Stimulated activated CD4-positive, alpha-beta T cell treated with anti-CD3 and anti-CD28 coated beads, Interleukin-15, amount 100 ng/mL, for 48 hours (primary cell): ENCODE results near the gene ISL2.
"Not testable (repeated sequence)": the region's sequence is repeated elsewhere in the genome, so short reads cannot be mapped to it uniquely, and the experiment has no call there.

ENCODE experiments used
- DNase-seq, 2 donors: peaks; one replicate each; pipeline ENCODE4 v3.0.0-alpha.2; 2020; ENCODE audit warnings: low read depth in 2 of 2

Gene ISL2

DNA sequence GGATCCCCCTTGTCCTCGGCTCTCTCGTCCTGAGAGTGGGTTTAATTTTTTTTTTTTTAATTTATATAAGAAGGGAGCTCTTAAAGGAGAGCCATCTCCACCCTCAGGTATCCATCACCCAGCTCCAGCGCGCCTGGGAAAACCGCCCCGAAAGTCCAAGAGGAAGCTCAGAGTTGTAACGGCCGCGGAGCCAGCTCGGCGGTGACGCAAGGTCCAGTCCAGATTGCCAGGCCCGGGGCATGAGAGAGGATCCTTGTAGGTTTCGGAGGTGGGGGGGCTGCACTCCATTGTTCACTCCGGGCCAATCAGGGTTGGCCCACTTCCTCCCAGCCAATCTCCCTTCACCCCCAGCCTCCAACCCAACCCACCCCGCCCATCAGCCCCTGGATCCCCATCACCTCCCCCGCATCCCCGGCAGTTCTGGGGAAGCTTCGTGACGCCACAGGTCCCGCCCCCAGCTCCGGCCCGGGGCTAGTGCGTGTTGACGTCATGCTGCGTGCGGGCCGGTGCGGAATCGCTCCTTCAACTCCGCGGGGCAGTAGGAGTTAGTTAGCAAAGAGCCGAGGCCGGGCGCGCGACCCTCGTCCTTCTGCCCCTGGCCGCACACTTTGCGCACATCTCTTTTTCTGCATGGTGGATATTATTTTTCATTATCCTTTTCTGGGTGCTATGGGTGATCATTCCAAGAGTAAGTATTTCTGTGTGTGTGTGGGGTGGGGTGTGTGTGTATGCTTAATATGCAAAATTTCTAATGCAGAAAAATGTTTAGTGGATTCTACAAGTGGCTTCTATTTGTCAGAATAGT, at the start of gene ISL2:
Gene ISL2 (plus strand): TSS at position 520 of the 805 bp plus-strand sequence. CDS start 111 bp downstream, at position 631.
- DNase-seq, result peak; percentile 62 to 70

- DNase-seq, result no peak
These were observed 47.0 kb upstream of the ISL2 start for GRCh38 chr15:76289582-76289981.

GRCh38 chr15:76293361-76293760, 43.2 kb upstream of the ISL2 start:
- no peak for DNase-seq

GRCh38 chr15:76294463-76294862, 42.1 kb upstream of the ISL2 start:
- DNase-seq, result not testable (repeated sequence)

GRCh38 chr15:76296849-76297248, 39.7 kb upstream of the ISL2 start:
- DNase-seq, result no peak

- DNase-seq, result not testable (repeated sequence)
These were observed 38.6 kb upstream of the ISL2 start for GRCh38 chr15:76297951-76298350.

DNA sequence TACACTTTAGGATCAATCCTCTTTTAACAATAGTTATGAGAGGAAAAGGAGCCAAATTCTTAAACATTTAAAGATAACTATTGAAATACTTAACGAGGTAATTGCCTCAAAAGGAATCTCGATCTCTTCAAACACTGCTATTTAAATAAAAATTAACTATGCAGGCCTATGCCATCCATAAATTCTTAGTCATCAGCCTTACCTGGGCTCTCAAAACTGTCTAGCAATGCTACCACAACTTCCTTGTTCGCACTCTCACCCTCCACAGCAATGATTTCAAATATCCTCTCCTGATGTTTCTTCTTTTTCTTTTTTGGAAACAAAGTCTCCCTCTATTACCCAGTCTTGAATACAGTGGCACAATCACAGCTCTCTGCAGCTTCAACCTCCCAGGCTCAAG, 37.6 kb upstream of the ISL2 start:
- no peak for DNase-seq

DNA sequence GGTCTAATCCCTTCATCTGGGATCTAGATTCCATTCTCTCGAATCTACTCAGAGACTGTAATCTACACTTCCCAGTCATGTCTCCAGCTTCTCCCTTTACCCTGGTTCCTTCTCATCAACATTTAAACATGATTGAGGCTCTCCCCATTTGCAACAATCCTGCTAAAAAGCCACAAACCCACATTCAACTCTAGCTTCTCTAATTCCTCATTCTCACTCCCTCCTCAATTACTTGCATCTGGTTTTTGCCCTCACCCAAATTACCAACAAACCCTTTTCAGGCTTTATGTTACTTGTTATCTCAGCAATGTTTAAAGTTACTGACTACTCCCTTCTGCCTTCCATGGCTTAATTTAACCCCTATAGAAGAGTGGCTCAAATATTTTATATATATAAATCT, 36.8 kb upstream of the ISL2 start:
- no peak for DNase-seq

DNA sequence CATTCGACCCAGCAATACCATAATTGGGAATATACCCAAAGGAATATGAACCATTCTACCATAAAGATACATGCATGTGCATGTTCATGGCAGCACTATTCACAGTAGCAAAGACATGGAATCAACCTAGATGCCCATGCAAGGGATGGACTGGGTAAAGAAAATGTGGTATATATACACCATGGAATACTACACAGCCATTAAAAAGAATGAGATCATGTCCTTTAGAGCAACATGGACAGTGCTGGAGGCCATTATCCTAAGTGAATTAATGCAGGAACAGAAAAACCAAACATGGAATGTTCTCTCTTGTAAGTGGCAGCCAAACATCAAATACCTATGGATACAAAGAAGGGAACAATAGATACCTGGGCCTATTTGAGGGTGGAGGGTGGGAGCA, 32.7 kb upstream of the ISL2 start:
- no peak for DNase-seq

DNA sequence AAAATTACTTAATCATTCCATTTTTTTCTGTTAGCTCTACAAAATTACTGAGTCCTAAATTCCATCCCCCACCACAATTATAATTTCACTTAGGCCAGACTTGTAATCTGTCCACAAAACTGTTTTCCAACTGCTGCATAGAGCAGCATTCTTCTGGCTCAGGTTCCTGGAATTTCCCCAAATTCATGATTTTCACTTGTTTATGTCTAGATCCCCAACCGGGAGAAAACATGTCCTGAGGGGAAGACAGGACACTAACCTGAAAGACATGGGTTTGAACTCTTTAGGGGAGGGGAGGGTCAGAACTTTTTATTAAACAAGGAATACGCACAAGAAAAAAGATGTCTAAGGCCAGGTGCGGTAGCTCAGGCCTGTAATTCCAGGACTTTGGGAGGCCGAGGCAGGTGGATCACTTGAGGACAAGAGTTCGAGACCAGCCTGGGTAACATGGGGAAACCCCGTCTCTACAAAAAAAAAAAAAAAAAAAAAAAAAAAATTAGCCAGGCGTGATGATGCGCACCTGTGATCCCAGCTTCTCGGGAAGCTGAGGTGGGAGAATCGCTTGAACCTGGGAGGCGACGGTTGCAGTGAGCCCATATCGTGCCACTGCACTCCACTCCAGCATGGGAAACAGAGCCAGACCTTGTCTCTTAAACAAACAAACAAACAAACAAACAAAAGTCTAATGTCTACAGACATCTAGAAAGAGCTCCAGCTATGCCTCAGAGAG, 26.8 kb upstream of the ISL2 start:
- no peak for DNase-seq

GRCh38 chr15:76310475-76311099, 26.0 kb upstream of the ISL2 start:
- no peak for DNase-seq

DNA sequence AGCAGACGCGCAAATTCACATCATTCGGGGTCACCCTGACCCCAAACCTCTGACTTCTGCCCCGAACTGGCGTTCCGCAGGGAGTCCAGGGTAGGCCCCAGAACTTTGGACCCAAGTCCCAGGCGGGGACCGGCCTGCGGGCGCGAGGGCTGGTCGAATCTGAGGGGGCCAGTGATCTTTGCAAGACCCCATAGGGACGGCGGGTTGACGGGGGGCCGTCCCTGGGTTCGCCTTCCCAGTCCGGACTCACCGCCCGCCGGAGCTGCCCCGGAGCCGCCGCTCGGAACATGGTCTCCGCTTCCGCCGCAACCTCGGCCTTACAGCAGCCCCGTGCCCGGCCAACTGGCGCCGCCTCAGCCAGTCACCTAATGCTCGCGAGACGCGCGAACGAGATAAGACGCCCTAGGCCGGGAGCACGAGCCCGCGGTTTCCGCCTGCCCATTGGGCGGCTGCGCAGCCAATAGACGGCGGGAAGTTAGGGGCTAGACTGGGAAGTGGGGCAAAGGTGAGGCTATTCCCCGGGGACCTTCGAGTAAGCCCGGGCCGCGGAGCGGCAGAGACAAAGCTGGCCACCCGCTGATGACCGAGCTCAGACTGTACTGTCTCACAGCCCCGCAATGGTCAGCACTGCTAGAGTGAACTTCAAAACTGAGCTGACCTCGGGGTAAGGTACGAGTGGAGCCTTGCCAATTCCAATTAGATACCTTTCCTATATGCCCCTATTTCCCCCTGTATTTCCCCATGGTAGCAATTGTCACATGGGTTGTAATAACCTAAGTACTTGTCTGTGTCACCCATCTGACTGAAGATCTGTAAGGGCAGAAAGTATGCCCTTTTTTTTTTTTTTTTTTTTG, 25.2 kb upstream of the ISL2 start, which contains the start of gene ETFA:
Gene ETFA (minus strand): TSS at position 370 of the 854 bp plus-strand sequence. CDS start 81 bp downstream, at position 289.
- peak; percentile 90 to 93 for DNase-seq

- no peak for DNase-seq
These were observed 23.9 kb upstream of the ISL2 start for GRCh38 chr15:76312540-76313174.

DNA sequence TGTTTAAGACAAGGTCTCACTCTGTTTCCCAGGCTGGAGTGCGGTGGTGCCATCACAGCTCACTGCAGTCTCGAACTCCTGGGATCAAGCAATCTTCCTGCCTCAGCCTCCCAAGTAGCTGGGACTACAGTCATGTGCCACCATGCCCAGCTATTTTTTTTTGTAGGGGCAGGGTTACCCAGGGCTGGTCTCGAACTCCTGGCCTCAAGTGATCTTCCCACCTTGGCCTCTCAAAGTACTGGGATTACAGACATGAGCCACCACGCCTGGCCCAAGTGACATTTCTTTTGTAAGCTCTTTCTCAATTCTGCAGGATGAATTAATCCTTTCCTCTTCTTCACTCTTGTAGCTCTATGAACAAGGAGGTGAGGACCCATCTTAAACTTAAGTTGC, 23.4 kb upstream of the ISL2 start:
- DNase-seq, result not testable (repeated sequence)

GRCh38 chr15:76313731-76314130, 22.8 kb upstream of the ISL2 start:
- DNase-seq, result no peak

- no peak for DNase-seq
These were observed 16.6 kb upstream of the ISL2 start for GRCh38 chr15:76320012-76320411.

DNA sequence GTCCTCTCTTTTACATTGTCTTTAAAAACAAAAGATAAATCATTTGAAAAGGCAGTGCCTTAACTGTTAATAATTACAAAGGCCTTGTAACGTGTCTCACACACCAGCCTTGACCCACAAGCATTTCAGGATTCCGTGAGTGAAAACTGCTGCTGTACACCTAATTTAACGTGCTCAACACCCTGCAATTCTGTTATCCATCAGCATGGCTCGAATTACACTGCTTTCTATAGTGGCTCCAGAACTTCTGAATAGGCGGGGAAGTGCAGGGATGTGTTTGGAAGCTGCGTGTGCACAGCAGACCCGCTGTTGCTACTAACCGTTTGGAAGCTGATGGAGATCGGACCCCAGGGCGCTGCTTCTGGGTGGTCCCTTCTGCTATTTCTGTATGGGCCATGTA, 15.4 kb upstream of the ISL2 start:
- no peak for DNase-seq

DNA sequence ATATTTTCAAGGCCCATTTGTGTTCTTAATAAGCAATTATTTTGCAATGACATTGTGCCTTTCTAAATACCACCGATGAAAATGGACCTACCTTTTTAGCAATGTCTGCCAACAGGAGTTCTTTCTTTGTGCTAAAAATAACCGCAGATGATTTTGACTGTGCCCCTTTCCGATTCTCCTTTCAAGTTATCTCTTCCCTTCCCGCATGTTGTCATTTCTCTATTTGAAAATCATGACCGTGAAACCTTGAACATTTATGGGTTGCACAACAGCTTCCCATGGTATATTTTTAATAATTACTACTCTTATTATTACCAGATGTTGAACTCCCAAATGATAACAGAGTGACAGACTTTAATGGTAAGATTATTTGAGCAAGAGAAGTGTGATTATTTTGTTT, 15.0 kb upstream of the ISL2 start:
- no peak for DNase-seq

GRCh38 chr15:76324066-76324465, 12.5 kb upstream of the ISL2 start:
- no peak for DNase-seq

DNA sequence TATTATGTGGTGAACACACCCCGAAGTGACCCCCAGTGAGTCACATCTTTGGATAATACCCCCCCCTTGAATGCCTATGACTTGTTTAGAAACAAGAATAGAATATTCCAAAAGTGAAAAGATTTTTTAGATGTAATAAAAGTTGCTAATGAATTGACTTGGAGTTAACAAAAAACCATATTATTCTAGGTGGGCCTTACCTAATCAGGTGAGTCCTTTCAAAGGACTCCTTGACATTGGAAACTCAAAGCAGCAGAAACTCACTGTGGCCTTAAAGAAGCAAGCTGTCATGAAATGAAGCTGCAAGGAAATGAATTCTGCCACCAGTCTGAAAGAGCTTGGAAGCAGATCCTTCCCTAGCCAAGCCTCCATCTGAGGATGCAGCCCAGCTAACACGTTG, 10.9 kb upstream of the ISL2 start:
- DNase-seq, result no peak
